Measurements from ENCODE around the gene NME4.

The NME4 gene

GRCh38 chr16:373020-373598 lies 23.9 kb upstream of the NME4 start:
- H4K91ac ChIP-seq (ENCODE audit: low read depth, low read length, poor library complexity): no peak overlapping the region
- H4K8ac ChIP-seq (ENCODE audit: low read depth, low read length): no peak overlapping the region
- H3K9me3 ChIP-seq (replicated peaks in 1 of 2; ENCODE audit: control insufficient read depth in 2 of 2, insufficient read depth in 1 of 2, low read depth in 1 of 2, low read length in 2 of 2): no peaks in the 10 kb centered on the region
- H3K36me3 ChIP-seq (replicated peaks in 1 of 2; ENCODE audit: control insufficient read depth in 2 of 2, insufficient read depth in 2 of 2, low read length in 2 of 2): peaks cover 39 to 82% of the 10 kb centered on the region in 2 donors
- H3K18ac ChIP-seq (ENCODE audit: low read length): no peak overlapping the region
- no peak overlapping the region for H3K23ac ChIP-seq (ENCODE audit: low read depth, low read length, poor library complexity)
- no peak overlapping the region for H2BK5ac ChIP-seq (ENCODE audit: low read length)
- no peak overlapping the region for H3K4ac ChIP-seq (ENCODE audit: low read length)
- no peak overlapping the region for H2BK120ac ChIP-seq (ENCODE audit: low read depth, low read length)
- H3K14ac ChIP-seq (ENCODE audit: low read length): no peak overlapping the region
- H3K79me1 ChIP-seq (ENCODE audit: low read depth, low read length): peaks cover 9% of the 10 kb centered on the region
- no peaks in the 10 kb centered on the region for H3K27me3 ChIP-seq (ENCODE audit: control insufficient read depth in 3 of 3, insufficient read depth in 3 of 3, low read depth in 1 of 3, low read length in 3 of 3)
- H2BK15ac ChIP-seq (ENCODE audit: low read length): no peak overlapping the region
- no peak overlapping the region for H2AFZ ChIP-seq (ENCODE audit: low read length)
- no peak overlapping the region for H3K27ac ChIP-seq (replicated peaks; ENCODE audit: low read length)
- no peak overlapping the region for H3K4me2 ChIP-seq (ENCODE audit: insufficient read depth, low read length, poor library complexity, severe bottlenecking)
- no CpG with 5 or more reads among the region's 5 CpGs for WGBS, 2 donors (ENCODE audit: extremely low coverage in 2 of 2, insufficient read length in 2 of 2, insufficient replicate concordance in 1 of 2)
- H3K4me3 ChIP-seq (ENCODE audit: low read length in 2 of 2): no peak overlapping the region
- peaks cover 4 to 6% of the 10 kb centered on the region in 2 donors for H3K4me1 ChIP-seq (ENCODE audit: control insufficient read depth in 2 of 2, insufficient read depth in 1 of 2, low read depth in 1 of 2, low read length in 2 of 2)
- H2AK5ac ChIP-seq (ENCODE audit: low read depth, low read length): no peak overlapping the region
- H3K9ac ChIP-seq (ENCODE audit: low read depth, low read length, poor library complexity): no peak overlapping the region
- DNase-seq (ENCODE audit: low spot score): no peak
- no peak overlapping the region for H2BK12ac ChIP-seq (ENCODE audit: low read length)

DNA sequence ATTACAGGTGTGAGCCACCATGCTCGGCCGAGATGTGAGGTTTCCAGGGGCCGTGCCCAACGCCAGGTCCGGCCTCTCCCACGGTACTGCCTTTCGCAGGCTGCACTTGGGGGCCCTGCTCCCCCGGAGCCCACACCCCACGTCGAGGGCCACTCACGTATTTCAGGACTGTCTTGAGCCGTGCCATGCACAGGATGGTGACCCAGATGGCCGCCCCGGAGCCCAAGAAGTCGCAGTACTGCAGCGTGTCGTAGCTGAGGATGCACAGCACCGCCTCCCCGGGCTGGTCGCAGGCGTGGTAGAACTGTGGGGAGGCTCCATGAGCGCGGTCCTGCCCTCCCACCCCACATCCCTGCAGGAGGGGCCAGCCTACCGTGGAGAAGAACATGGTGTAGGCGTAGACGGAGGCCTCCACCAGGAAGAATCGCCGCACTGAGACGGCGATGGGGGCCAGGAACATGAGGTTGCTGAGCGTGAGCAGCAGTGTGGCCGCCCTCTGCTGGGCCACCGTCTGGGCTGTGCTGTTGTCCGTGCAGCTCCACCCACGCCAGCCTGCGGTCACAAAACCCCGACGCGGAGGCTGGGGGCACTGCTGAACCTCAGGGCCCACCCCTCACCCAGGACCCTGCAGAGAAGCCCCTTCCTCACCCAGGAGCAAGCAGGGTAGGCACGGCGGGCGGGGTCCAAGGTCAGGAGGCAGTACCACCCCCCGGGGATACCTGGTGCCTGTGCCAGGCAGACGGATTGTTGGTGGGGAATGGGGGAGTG lies 23.0 kb upstream of the NME4 start:
- H3K9ac ChIP-seq (ENCODE audit: low read depth, low read length, poor library complexity): no peak overlapping the region
- no peak overlapping the region for H4K8ac ChIP-seq (ENCODE audit: low read depth, low read length)
- H2BK120ac ChIP-seq (ENCODE audit: low read depth, low read length): no peak overlapping the region
- H3K4me3 ChIP-seq (ENCODE audit: low read length in 2 of 2): no peak overlapping the region
- no peak overlapping the region for H2BK5ac ChIP-seq (ENCODE audit: low read length)
- no peak overlapping the region for H2AK5ac ChIP-seq (ENCODE audit: low read depth, low read length)
- H3K14ac ChIP-seq (ENCODE audit: low read length): no peak overlapping the region
- H3K9me3 ChIP-seq (replicated peaks in 1 of 2; ENCODE audit: control insufficient read depth in 2 of 2, insufficient read depth in 1 of 2, low read depth in 1 of 2, low read length in 2 of 2): no peaks in the 10 kb centered on the region
- no peak for DNase-seq (ENCODE audit: low spot score)
- peak overlapping the region; percentile 12 for H4K91ac ChIP-seq (ENCODE audit: low read depth, low read length, poor library complexity)
- no peak overlapping the region for H2BK12ac ChIP-seq (ENCODE audit: low read length)
- H2AFZ ChIP-seq (ENCODE audit: low read length): no peak overlapping the region
- no peak overlapping the region for H3K4ac ChIP-seq (ENCODE audit: low read length)
- peaks cover 9% of the 10 kb centered on the region for H3K79me1 ChIP-seq (ENCODE audit: low read depth, low read length)
- H2BK15ac ChIP-seq (ENCODE audit: low read length): no peak overlapping the region
- H3K18ac ChIP-seq (ENCODE audit: low read length): peak overlapping the region; percentile 28
- no CpG with 5 or more reads among the region's 44 CpGs for WGBS, 2 donors (ENCODE audit: extremely low coverage in 2 of 2, insufficient read length in 2 of 2, insufficient replicate concordance in 1 of 2)
- peak overlapping the region; percentile 43 for H3K23ac ChIP-seq (ENCODE audit: low read depth, low read length, poor library complexity)
- H3K4me1 ChIP-seq (ENCODE audit: control insufficient read depth in 2 of 2, insufficient read depth in 1 of 2, low read depth in 1 of 2, low read length in 2 of 2): peaks cover 4 to 6% of the 10 kb centered on the region in 2 donors
- no peak overlapping the region for H3K4me2 ChIP-seq (ENCODE audit: insufficient read depth, low read length, poor library complexity, severe bottlenecking)
- H3K27me3 ChIP-seq (ENCODE audit: control insufficient read depth in 3 of 3, insufficient read depth in 3 of 3, low read depth in 1 of 3, low read length in 3 of 3): no peaks in the 10 kb centered on the region
- peak overlapping the region; percentile 17 for H3K27ac ChIP-seq (replicated peaks; ENCODE audit: low read length)
- H3K36me3 ChIP-seq (replicated peaks in 1 of 2; ENCODE audit: control insufficient read depth in 2 of 2, insufficient read depth in 2 of 2, low read length in 2 of 2): peaks cover 31 to 73% of the 10 kb centered on the region in 2 donors

- no peak overlapping the region for H2BK12ac ChIP-seq (ENCODE audit: low read length)
- peaks cover 13% of the 10 kb centered on the region for H3K79me1 ChIP-seq (ENCODE audit: low read depth, low read length)
- H4K8ac ChIP-seq (ENCODE audit: low read depth, low read length): no peak overlapping the region
- DNase-seq (ENCODE audit: low spot score): no peak
- H2BK15ac ChIP-seq (ENCODE audit: low read length): no peak overlapping the region
- H2BK120ac ChIP-seq (ENCODE audit: low read depth, low read length): no peak overlapping the region
- no CpG with 5 or more reads among the region's 9 CpGs for WGBS, 2 donors (ENCODE audit: extremely low coverage in 2 of 2, insufficient read length in 2 of 2, insufficient replicate concordance in 1 of 2)
- no peak overlapping the region for H4K91ac ChIP-seq (ENCODE audit: low read depth, low read length, poor library complexity)
- H2BK5ac ChIP-seq (ENCODE audit: low read length): no peak overlapping the region
- peak overlapping the region; percentile 43 for H3K23ac ChIP-seq (ENCODE audit: low read depth, low read length, poor library complexity)
- no peak overlapping the region for H3K4ac ChIP-seq (ENCODE audit: low read length)
- no peak overlapping the region for H2AK5ac ChIP-seq (ENCODE audit: low read depth, low read length)
- H3K27me3 ChIP-seq (ENCODE audit: control insufficient read depth in 3 of 3, insufficient read depth in 3 of 3, low read depth in 1 of 3, low read length in 3 of 3): no peaks in the 10 kb centered on the region
- no peak overlapping the region for H3K18ac ChIP-seq (ENCODE audit: low read length)
- H2AFZ ChIP-seq (ENCODE audit: low read length): no peak overlapping the region
- H3K4me1 ChIP-seq (ENCODE audit: control insufficient read depth in 2 of 2, insufficient read depth in 1 of 2, low read depth in 1 of 2, low read length in 2 of 2): peaks cover 4 to 9% of the 10 kb centered on the region in 2 donors
- no peak overlapping the region for H3K9ac ChIP-seq (ENCODE audit: low read depth, low read length, poor library complexity)
- H3K36me3 ChIP-seq (replicated peaks in 1 of 2; ENCODE audit: control insufficient read depth in 2 of 2, insufficient read depth in 2 of 2, low read length in 2 of 2): peaks cover 31 to 68% of the 10 kb centered on the region in 2 donors
- H3K4me2 ChIP-seq (ENCODE audit: insufficient read depth, low read length, poor library complexity, severe bottlenecking): no peak overlapping the region
- no peaks in the 10 kb centered on the region for H3K9me3 ChIP-seq (replicated peaks in 1 of 2; ENCODE audit: control insufficient read depth in 2 of 2, insufficient read depth in 1 of 2, low read depth in 1 of 2, low read length in 2 of 2)
- no peak overlapping the region for H3K4me3 ChIP-seq (ENCODE audit: low read length in 2 of 2)
- H3K27ac ChIP-seq (replicated peaks; ENCODE audit: low read length): no peak overlapping the region
- H3K14ac ChIP-seq (ENCODE audit: low read length): no peak overlapping the region
Observed at GRCh38 chr16:374616-374926, 22.4 kb upstream of the NME4 start.

- H3K9ac ChIP-seq (ENCODE audit: low read depth, low read length, poor library complexity): no peak overlapping the region
- no peak overlapping the region for H3K27ac ChIP-seq (replicated peaks; ENCODE audit: low read length)
- H2BK15ac ChIP-seq (ENCODE audit: low read length): no peak overlapping the region
- H3K23ac ChIP-seq (ENCODE audit: low read depth, low read length, poor library complexity): no peak overlapping the region
- H4K8ac ChIP-seq (ENCODE audit: low read depth, low read length): no peak overlapping the region
- peaks cover 31 to 64% of the 10 kb centered on the region in 2 donors for H3K36me3 ChIP-seq (replicated peaks in 1 of 2; ENCODE audit: control insufficient read depth in 2 of 2, insufficient read depth in 2 of 2, low read length in 2 of 2)
- H3K4me1 ChIP-seq (ENCODE audit: control insufficient read depth in 2 of 2, insufficient read depth in 1 of 2, low read depth in 1 of 2, low read length in 2 of 2): peaks cover 4 to 6% of the 10 kb centered on the region in 2 donors
- H3K18ac ChIP-seq (ENCODE audit: low read length): no peak overlapping the region
- H3K27me3 ChIP-seq (ENCODE audit: control insufficient read depth in 3 of 3, insufficient read depth in 3 of 3, low read depth in 1 of 3, low read length in 3 of 3): no peaks in the 10 kb centered on the region
- no peak overlapping the region for H3K4me3 ChIP-seq (ENCODE audit: low read length in 2 of 2)
- no peak for DNase-seq (ENCODE audit: low spot score)
- H4K91ac ChIP-seq (ENCODE audit: low read depth, low read length, poor library complexity): no peak overlapping the region
- H2BK120ac ChIP-seq (ENCODE audit: low read depth, low read length): no peak overlapping the region
- H3K14ac ChIP-seq (ENCODE audit: low read length): no peak overlapping the region
- H3K9me3 ChIP-seq (replicated peaks in 1 of 2; ENCODE audit: control insufficient read depth in 2 of 2, insufficient read depth in 1 of 2, low read depth in 1 of 2, low read length in 2 of 2): no peaks in the 10 kb centered on the region
- H2BK12ac ChIP-seq (ENCODE audit: low read length): no peak overlapping the region
- H2AK5ac ChIP-seq (ENCODE audit: low read depth, low read length): no peak overlapping the region
- H3K4ac ChIP-seq (ENCODE audit: low read length): no peak overlapping the region
- H2BK5ac ChIP-seq (ENCODE audit: low read length): no peak overlapping the region
- H2AFZ ChIP-seq (ENCODE audit: low read length): no peak overlapping the region
- peak overlapping the region; percentile 18 for H3K4me2 ChIP-seq (ENCODE audit: insufficient read depth, low read length, poor library complexity, severe bottlenecking)
- WGBS, 2 donors (ENCODE audit: extremely low coverage in 2 of 2, insufficient read length in 2 of 2, insufficient replicate concordance in 1 of 2): no CpG with 5 or more reads among the region's 23 CpGs
- peaks cover 14% of the 10 kb centered on the region for H3K79me1 ChIP-seq (ENCODE audit: low read depth, low read length)
Observed at GRCh38 chr16:375212-375611, 21.8 kb upstream of the NME4 start.

Measured in neuronal stem cell (in vitro differentiated cells).